Stomach (tissue), 4 donors: ENCODE data around the gene SIK1.
"Not testable (repeated sequence)": the region's sequence is repeated elsewhere in the genome, so short reads cannot be mapped to it uniquely, and the experiment has no call there.

Source experiments
- CTCF ChIP-seq, 7 experiments: fragments of 450-650 bp in 4 of 7; fragments of 200-600 bp in 3 of 7; sonication (generic) in 3 of 7; IDR thresholded peaks; one replicate each; pipeline ENCODE4 v1.5.1; 2016 to 2019; ENCODE audit warnings: antibody characterized with exemption in 7 of 7, control low read depth in 2 of 7, mild to moderate bottlenecking in 1 of 7
- POLR2A ChIP-seq, 4 donors: fragments of 450-650 bp; IDR thresholded peaks; one replicate each; pipeline ENCODE4 v1.6.1; 2016; ENCODE audit warnings: antibody characterized with exemption in 4 of 4, control low read depth in 2 of 4, mild to moderate bottlenecking in 1 of 4, moderate library complexity in 1 of 4
- POLR2AphosphoS5 ChIP-seq, 3 donors: sonication (generic); formaldehyde crosslinking; IDR thresholded peaks; one replicate each; pipeline ENCODE4 v1.6.1; 2016; ENCODE audit warnings: antibody characterized with exemption in 3 of 3

GRCh38 chr21:43433340-43434136 lies 6.6 kb upstream of the SIK1 start:
- not testable (repeated sequence) for TF ChIP-seq CTCF, POLR2A, POLR2AphosphoS5 (IDR thresholded peaks at IDR 0.05)
